Gastrocnemius medialis (tissue), 4 donors: ENCODE results near the gene THRSP. TPM values are rescaled to one million over a fixed set of nuclear protein-coding genes. Genes with fewer than 3 reads are reported as not detected.
A peak's percentile ranks its signal among the peaks of the same experiment; 100 is the strongest.
"Not testable (repeated sequence)": the region's sequence is repeated elsewhere in the genome, so short reads cannot be mapped to it uniquely, and the experiment has no call there.

ENCODE experiments used
- ATAC-seq, 2 donors: fragments of 150-250 bp; one replicate each; pipeline ENCODE4 v1.9.1; 2016
- DNase-seq, 2 donors: peaks; one replicate each; pipeline ENCODE4 v3.0.0-alpha.2; 2019
- H3K27ac ChIP-seq, 4 donors: fragments of 200-600 bp; sonication (generic); 1 replicate in 1 of 4; 2 replicates in 3 of 4; pipeline ENCODE4 v1.5.1; 2016 to 2018; ENCODE audit warnings: mild to moderate bottlenecking in 2 of 4, moderate library complexity in 1 of 4
- H3K27me3 ChIP-seq, 3 donors: fragments of 200-600 bp; sonication (generic) in 2 of 3; 1 replicate in 1 of 3; 2 replicates in 2 of 3; pipeline versions ENCODE4 v1.5.1 to v1.6.0; 2016 to 2019; ENCODE audit warnings: mild to moderate bottlenecking in 1 of 3, moderate library complexity in 1 of 3
- H3K36me3 ChIP-seq, 2 donors: fragments of 200-600 bp; sonication (generic) in 1 of 2; one replicate each; pipeline ENCODE4 v1.5.1; 2017 to 2018
- H3K4me1 ChIP-seq, 2 donors: fragments of 200-600 bp; sonication (generic) in 1 of 2; one replicate each; pipeline ENCODE4 v1.5.1; 2016 to 2017; ENCODE audit warnings: mild to moderate bottlenecking in 2 of 2
- H3K4me3 ChIP-seq, 4 donors: fragments of 200-600 bp; sonication (generic) in 3 of 4; 1 replicate in 1 of 4; 2 replicates in 3 of 4; pipeline ENCODE4 v1.5.1; 2016 to 2019; ENCODE audit warnings: mild to moderate bottlenecking in 2 of 4
- H3K9me3 ChIP-seq, 3 donors: fragments of 200-600 bp; sonication (generic) in 2 of 3; 1 replicate in 1 of 3; 2 replicates in 2 of 3; pipeline ENCODE4 v1.5.1; 2016 to 2019
- CTCF ChIP-seq, 5 experiments: fragments of 450-650 bp in 3 of 5; fragments of 200-600 bp in 2 of 5; sonication (generic) in 2 of 5; IDR thresholded peaks in 4 of 5; conservative IDR thresholded peaks in 1 of 5; 1 replicate in 4 of 5; 2 replicates in 1 of 5; pipeline ENCODE4 v1.5.1; 2016 to 2019; ENCODE audit warnings: antibody characterized with exemption in 5 of 5, mild to moderate bottlenecking in 3 of 5, moderate library complexity in 3 of 5
- POLR2A ChIP-seq, 2 donors: fragments of 450-650 bp; IDR thresholded peaks; one replicate each; pipeline ENCODE4 v1.6.1; 2017; ENCODE audit warnings: antibody characterized with exemption in 2 of 2, mild to moderate bottlenecking in 2 of 2, moderate library complexity in 2 of 2
- in situ Hi-C, 4 donors: fragments of 200-750 bp; cut with MboI; loops; one replicate each; pipeline versions ENCODE4 v1.15.0 to v1.8.0; 2017; ENCODE audit warnings: low sequenced_read_pairs in 4 of 4
- intact Hi-C: fragments of 100-400 bp; cut with DNase I; formaldehyde crosslinking; loops from one replicate; pipeline ENCODE4 v1.15.1; 2023; ENCODE audit warnings: low total_unique reads
- total RNA-seq, 4 donors: library from RNA; depleted of rRNA; stranded (reverse); fragments of >200 nt; gene quantifications; one replicate each; pipeline versions ENCODE4 v1.1.0 to v1.2.3, GENCODE V29; 2016

THRSP gene
- total RNA-seq, 4 donors from 2014 or later, result 0.67 to 31.3 (median 14.0) TPM; not detected in 1

GRCh38 chr11:78027759-78028158 lies 35.9 kb upstream of the THRSP start:
- Histone ChIP-seq H3K27ac (no peak overlapping the region), H3K36me3 (no peaks in the 10 kb centered on the region), H3K4me3 (no peak overlapping the region), H3K9me3 (no peaks in the 10 kb centered on the region), H3K4me1 (peaks cover 0 to 4% of the 10 kb centered on the region in 2 donors), H3K27me3 (peaks cover 0 to 1% (median 0%) of the 10 kb centered on the region in 3 donors)
- ATAC-seq (no peak), DNase-seq (no peak)
- in situ Hi-C loops (no loop called here), intact Hi-C loops (no loop called here)
- TF ChIP-seq CTCF (IDR thresholded peaks at IDR 0.05 in 4 of 5, conservative IDR thresholded peaks at IDR 0.05 in 1 of 5) (no peak), POLR2A (IDR thresholded peaks at IDR 0.05) (no peak)

- H3K9me3 ChIP-seq, in situ Hi-C loops, H3K4me3 ChIP-seq, DNase-seq, H3K4me1 ChIP-seq, intact Hi-C loops, H3K36me3 ChIP-seq, H3K27ac ChIP-seq, ATAC-seq, H3K27me3 ChIP-seq: not testable (repeated sequence)
Observed at GRCh38 chr11:78028423-78028822, 35.2 kb upstream of the THRSP start.

GRCh38 chr11:78030429-78031325 lies 33.0 kb upstream of the THRSP start:
- DNase-seq, result no peak
- no peak for TF ChIP-seq CTCF (IDR thresholded peaks at IDR 0.05 in 4 of 5, conservative IDR thresholded peaks at IDR 0.05 in 1 of 5)

GRCh38 chr11:78031629-78032028 lies 32.0 kb upstream of the THRSP start:
- no peak for TF ChIP-seq CTCF (IDR thresholded peaks at IDR 0.05 in 4 of 5, conservative IDR thresholded peaks at IDR 0.05 in 1 of 5)
- no peak for TF ChIP-seq POLR2A (IDR thresholded peaks at IDR 0.05)
- intact Hi-C loops, result no loop called here
- Histone ChIP-seq H3K4me1 (peaks cover 0 to 4% of the 10 kb centered on the region in 2 donors), H3K36me3 (no peaks in the 10 kb centered on the region), H3K4me3 (no peak overlapping the region), H3K27me3 (no peaks in the 10 kb centered on the region), H3K27ac (no peak overlapping the region), H3K9me3 (no peaks in the 10 kb centered on the region)
- in situ Hi-C loops, result no loop called here
- ATAC-seq, result no peak
- no peak for DNase-seq

More at GRCh38 chr11:78030429-78031325, 33.0 kb upstream of the THRSP start:
- Histone ChIP-seq H3K36me3 (no peaks in the 10 kb centered on the region), H3K27ac (no peak overlapping the region), H3K4me1 (peaks cover 0 to 4% of the 10 kb centered on the region in 2 donors), H3K27me3 (no peaks in the 10 kb centered on the region), H3K4me3 (no peak overlapping the region), H3K9me3 (no peaks in the 10 kb centered on the region)
- intact Hi-C loops, result no loop called here
- in situ Hi-C loops, result no loop called here
- peak in 1 of 2 donors; percentile 44 for ATAC-seq

- no peak overlapping the region for H3K4me3 ChIP-seq
- H3K36me3 ChIP-seq, result no peaks in the 10 kb centered on the region
- no peak for DNase-seq
- in situ Hi-C loops, result no loop called here
- peaks cover 0 to 4% of the 10 kb centered on the region in 2 donors for H3K4me1 ChIP-seq
- TF ChIP-seq POLR2A (IDR thresholded peaks at IDR 0.05), result no peak
- TF ChIP-seq CTCF (IDR thresholded peaks at IDR 0.05 in 4 of 5, conservative IDR thresholded peaks at IDR 0.05 in 1 of 5), result no peak
- no peaks in the 10 kb centered on the region for H3K27me3 ChIP-seq
- no peaks in the 10 kb centered on the region for H3K9me3 ChIP-seq
- ATAC-seq, result no peak
- intact Hi-C loops, result no loop called here
- H3K27ac ChIP-seq, result no peak overlapping the region
Observed at GRCh38 chr11:78032090-78032489, 31.6 kb upstream of the THRSP start.
